SU-DHL-6 (cell line): ENCODE data around the gene CEP128.

Experiments
- EZH2phosphoT487 ChIP-seq: fragments of 200-600 bp; sonication (generic), shearing (Covaris generic); conservative IDR thresholded peaks from 2 replicates; pipeline ENCODE4 v1.6.1; 2018; ENCODE audit warnings: mild to moderate bottlenecking, antibody characterized with exemption, low read length, moderate library complexity, mixed read lengths
- TF ChIP-seq, protein P1 (sequence below): fragments of 200-600 bp; sonication (generic); IDR thresholded peaks from one replicate; pipeline ENCODE4 v1.5.1; 2017; ENCODE audit warnings: antibody characterized with exemption, mild to moderate bottlenecking, low read length, moderate library complexity; ENCODE audit not compliant: insufficient read depth, poor library complexity, severe bottlenecking

DNA sequence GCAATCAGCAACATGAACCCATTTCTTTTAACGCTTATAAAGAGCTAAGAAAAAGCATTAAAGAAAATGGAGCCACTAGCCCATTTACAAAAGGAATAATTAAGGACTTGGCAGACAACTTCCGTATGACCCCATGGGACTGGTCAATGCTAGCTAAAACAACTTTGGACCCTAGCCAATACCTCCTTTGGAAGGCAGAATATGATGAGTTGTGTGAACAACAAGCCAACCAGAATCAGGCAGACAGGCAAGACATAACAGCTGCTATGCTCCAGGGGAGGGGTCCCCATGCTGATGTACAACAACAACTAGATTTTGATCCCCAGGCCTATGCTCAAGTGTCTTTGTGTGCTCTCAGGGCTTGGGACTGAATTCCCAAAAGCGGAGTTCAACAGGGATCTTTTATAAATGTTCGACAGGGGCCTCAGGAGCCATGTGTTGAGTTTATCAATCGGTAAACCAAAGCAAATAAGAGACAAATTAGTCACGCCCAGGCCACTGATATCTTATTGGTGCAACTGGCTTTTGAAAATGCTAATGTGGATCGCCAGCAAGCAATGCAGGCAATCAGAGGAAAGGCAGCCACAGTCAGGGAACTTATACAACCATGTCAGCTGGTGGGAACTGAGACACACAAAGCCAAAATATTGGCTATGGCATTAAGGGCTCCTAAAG, 475.9 kb downstream of the CEP128 start:
- TF ChIP-seq, protein P1, sequence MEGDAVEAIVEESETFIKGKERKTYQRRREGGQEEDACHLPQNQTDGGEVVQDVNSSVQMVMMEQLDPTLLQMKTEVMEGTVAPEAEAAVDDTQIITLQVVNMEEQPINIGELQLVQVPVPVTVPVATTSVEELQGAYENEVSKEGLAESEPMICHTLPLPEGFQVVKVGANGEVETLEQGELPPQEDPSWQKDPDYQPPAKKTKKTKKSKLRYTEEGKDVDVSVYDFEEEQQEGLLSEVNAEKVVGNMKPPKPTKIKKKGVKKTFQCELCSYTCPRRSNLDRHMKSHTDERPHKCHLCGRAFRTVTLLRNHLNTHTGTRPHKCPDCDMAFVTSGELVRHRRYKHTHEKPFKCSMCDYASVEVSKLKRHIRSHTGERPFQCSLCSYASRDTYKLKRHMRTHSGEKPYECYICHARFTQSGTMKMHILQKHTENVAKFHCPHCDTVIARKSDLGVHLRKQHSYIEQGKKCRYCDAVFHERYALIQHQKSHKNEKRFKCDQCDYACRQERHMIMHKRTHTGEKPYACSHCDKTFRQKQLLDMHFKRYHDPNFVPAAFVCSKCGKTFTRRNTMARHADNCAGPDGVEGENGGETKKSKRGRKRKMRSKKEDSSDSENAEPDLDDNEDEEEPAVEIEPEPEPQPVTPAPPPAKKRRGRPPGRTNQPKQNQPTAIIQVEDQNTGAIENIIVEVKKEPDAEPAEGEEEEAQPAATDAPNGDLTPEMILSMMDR, result no peak
- TF ChIP-seq EZH2phosphoT487, result no peak
